ENCODE data around the gene TTLL8.
A peak's percentile ranks its signal among the peaks of the same experiment; 100 is the strongest.

The TTLL8 gene

DNA sequence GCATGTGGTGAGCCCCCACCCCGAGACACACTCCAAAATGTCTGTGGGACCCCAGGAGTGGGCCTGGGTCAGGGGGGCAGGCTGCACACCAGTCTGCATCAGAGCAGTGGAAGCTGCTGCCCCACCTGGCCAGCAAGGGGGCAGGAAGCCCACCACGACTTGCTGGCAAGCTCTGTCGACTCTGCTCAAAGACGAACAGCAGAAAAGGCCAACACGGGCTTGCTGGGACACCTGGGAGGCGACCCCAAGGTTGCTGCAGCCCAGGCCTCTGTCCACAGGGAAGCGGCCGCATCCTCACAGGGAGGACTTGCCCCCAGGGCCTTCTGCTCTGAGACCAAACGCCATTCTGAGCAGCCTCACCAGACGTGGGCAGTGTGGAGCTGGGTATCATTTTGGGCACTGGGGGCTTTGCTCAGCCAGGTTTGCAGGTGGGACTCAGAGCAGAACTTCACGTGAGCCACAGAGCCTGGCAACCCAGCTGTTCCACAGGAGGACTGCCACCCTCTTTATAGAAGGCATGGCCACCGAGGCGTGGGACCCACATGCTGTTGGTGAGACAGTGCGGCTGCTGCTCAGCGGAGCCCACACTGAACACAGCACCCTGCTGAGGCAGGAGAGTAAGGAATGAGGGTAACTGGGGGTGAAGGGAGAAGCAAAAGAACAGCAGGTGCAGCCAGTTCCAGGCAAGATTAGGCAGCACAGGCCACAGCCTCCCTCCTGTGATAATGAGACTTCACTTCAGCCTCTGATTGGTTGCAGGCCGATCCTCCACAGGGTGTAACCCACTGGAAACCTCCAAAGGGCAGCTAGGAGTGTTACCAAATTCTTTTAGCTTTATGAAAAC is 56.5 kb downstream of the TTLL8 start (continued):
- TF ChIP-seq ZFP69B (tag by site-specific recombination; IDR thresholded peaks at IDR 0.05) (peak; percentile 94), ZNF140 (tag by site-specific recombination; IDR thresholded peaks at IDR 0.05) (no peak), ZNF571 (tag by site-specific recombination; IDR thresholded peaks at IDR 0.05) (no peak), ZIC2 (tag by site-specific recombination; IDR thresholded peaks at IDR 0.05) (peak; percentile 100), TRIM28 (IDR thresholded peaks at IDR 0.05; ENCODE audit: borderline replicate concordance, low read length) (no peak), YY1 (tag by site-specific recombination; IDR thresholded peaks at IDR 0.05) (no peak), KLF7 (tag by site-specific recombination; IDR thresholded peaks at IDR 0.05; ENCODE audit: borderline replicate concordance) (no peak), ZNF133 (tag by site-specific recombination; IDR thresholded peaks at IDR 0.05) (no peak), ZFP3 (tag by site-specific recombination; IDR thresholded peaks at IDR 0.05; ENCODE audit: low read depth) (no peak), ZNF677 (tag by site-specific recombination; IDR thresholded peaks at IDR 0.05) (no peak), FEZF1 (tag by site-specific recombination; IDR thresholded peaks at IDR 0.05) (peak; percentile 98), ZNF132 (tag by site-specific recombination; IDR thresholded peaks at IDR 0.05; ENCODE audit: borderline replicate concordance) (no peak)
- TF ChIP-seq, protein P1, sequence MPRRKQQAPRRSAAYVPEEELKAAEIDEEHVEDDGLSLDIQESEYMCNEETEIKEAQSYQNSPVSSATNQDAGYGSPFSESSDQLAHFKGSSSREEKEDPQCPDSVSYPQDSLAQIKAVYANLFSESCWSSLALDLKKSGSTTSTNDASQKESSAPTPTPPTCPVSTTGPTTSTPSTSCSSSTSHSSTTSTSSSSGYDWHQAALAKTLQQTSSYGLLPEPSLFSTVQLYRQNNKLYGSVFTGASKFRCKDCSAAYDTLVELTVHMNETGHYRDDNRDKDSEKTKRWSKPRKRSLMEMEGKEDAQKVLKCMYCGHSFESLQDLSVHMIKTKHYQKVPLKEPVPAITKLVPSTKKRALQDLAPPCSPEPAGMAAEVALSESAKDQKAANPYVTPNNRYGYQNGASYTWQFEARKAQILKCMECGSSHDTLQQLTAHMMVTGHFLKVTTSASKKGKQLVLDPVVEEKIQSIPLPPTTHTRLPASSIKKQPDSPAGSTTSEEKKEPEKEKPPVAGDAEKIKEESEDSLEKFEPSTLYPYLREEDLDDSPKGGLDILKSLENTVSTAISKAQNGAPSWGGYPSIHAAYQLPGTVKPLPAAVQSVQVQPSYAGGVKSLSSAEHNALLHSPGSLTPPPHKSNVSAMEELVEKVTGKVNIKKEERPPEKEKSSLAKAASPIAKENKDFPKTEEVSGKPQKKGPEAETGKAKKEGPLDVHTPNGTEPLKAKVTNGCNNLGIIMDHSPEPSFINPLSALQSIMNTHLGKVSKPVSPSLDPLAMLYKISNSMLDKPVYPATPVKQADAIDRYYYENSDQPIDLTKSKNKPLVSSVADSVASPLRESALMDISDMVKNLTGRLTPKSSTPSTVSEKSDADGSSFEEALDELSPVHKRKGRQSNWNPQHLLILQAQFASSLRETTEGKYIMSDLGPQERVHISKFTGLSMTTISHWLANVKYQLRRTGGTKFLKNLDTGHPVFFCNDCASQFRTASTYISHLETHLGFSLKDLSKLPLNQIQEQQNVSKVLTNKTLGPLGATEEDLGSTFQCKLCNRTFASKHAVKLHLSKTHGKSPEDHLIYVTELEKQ (tag by site-specific recombination; IDR thresholded peaks at IDR 0.05; ENCODE audit: borderline replicate concordance) = no peak
- TF ChIP-seq, protein P2, sequence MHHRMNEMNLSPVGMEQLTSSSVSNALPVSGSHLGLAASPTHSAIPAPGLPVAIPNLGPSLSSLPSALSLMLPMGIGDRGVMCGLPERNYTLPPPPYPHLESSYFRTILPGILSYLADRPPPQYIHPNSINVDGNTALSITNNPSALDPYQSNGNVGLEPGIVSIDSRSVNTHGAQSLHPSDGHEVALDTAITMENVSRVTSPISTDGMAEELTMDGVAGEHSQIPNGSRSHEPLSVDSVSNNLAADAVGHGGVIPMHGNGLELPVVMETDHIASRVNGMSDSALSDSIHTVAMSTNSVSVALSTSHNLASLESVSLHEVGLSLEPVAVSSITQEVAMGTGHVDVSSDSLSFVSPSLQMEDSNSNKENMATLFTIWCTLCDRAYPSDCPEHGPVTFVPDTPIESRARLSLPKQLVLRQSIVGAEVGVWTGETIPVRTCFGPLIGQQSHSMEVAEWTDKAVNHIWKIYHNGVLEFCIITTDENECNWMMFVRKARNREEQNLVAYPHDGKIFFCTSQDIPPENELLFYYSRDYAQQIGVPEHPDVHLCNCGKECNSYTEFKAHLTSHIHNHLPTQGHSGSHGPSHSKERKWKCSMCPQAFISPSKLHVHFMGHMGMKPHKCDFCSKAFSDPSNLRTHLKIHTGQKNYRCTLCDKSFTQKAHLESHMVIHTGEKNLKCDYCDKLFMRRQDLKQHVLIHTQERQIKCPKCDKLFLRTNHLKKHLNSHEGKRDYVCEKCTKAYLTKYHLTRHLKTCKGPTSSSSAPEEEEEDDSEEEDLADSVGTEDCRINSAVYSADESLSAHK (tag by site-specific recombination; IDR thresholded peaks at IDR 0.05) = peak; percentile 62; the same call in 1 of the 2 replicates

DNA sequence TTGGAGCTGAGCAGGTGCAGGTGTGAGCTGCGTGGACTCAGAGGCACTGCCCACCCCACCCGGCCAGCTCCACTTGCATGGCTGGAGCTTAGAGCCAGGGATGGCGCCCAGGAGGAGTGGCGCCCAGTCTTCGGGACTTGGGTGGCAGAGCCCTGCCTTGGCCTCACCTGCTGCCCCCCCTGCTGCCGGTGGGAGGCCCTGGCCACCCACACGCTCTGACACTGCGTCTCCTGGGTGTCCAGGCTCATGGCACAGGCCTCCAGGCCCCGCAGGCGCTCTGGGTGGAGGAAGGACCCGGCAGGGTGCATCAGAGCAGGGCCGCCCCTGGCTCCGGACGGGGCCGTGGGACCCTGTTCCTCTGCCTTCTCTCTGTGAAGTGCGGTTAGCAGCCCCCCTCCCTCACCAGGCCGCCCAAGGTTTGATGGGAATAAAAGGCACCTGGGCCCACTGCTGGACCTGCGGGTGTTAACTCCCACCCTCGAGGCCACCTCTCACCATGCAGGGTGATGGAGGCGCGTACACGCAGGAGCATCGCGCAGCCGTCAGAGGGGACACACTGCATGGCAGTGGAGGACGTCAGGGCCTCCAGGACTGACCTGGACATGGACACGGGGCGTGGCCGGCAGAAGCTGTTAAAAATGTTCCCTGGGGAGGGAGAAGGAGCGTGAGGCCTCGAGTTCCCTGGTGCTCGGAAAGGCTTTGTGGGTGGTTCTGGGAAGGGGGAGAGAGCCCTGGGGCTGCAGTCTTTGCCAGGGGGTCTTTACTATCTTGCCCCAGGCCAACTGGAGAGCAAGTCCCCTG is 57.3 kb downstream of the TTLL8 start:
- H3K36me3 ChIP-seq (ENCODE audit: control insufficient read depth in 2 of 2, insufficient read depth in 1 of 2, low read length in 2 of 2) = no peaks in the 10 kb centered on the region
- ChIA-PET POLR2A (no interaction called here), CTCF (interaction anchor here (0.6 to 1.0 kb wide), 2 partner anchors 29 to 639 kb away, joined by 3 read pairs; no protein-coding TSS in a partner anchor)
- no peaks in the 10 kb centered on the region for H3K4me1 ChIP-seq (ENCODE audit: control insufficient read depth, insufficient read depth, low read length)
- TF ChIP-seq ZNF248 (tag by site-specific recombination; IDR thresholded peaks at IDR 0.05) (no peak), ZIC2 (tag by site-specific recombination; IDR thresholded peaks at IDR 0.05) (0 out of 2 replicates have a peak, but pooled peaks have one; percentile 6), EGR2 (tag by site-specific recombination; IDR thresholded peaks at IDR 0.05; ENCODE audit: low read depth) (peak; percentile 21), ZFHX2 (tag by site-specific recombination; conservative IDR thresholded peaks at IDR 0.05) (0 out of 2 replicates have a peak, but pooled peaks have one; percentile 18), ZNF76 (tag by site-specific recombination; IDR thresholded peaks at IDR 0.05; ENCODE audit: borderline replicate concordance, low read depth) (no peak)
- no peaks in the 10 kb centered on the region for H3K9me3 ChIP-seq (ENCODE audit: control insufficient read depth, insufficient read depth, low read depth, low read length)
- no peak overlapping the region for H3K27ac ChIP-seq (ENCODE audit: extremely low read depth, low read depth, low read length)
- no peak overlapping the region for H3K4me3 ChIP-seq (ENCODE audit: low read depth, low read length)

Measured in HEK293 (cell line).